SJSA1 (cell line): ENCODE results near the gene MAP1LC3B. TPM values are rescaled to one million over a fixed set of nuclear protein-coding genes. Genes with fewer than 3 reads are reported as not detected.
A peak's percentile ranks its signal among the peaks of the same experiment; 100 is the strongest.

Experiments used
- DNase-seq, 2 experiments: peaks; one replicate each; pipeline ENCODE4 v3.0.0-alpha.2; 2015 to 2020; ENCODE audit warnings: low spot score in 2 of 2, low read depth in 1 of 2
- H3K27ac ChIP-seq: fragments of 250-450 bp; sonication (Bioruptor Pico); 2 replicates; pipeline ENCODE4 v1.5.1; 2020; ENCODE audit warnings: mild to moderate bottlenecking, moderate library complexity
- H3K27me3 ChIP-seq: fragments of 250-450 bp; sonication (Bioruptor Pico); replicated peaks from 2 replicates; pipeline ENCODE4 v1.5.1; 2020; ENCODE audit warnings: mild to moderate bottlenecking, moderate library complexity
- H3K36me3 ChIP-seq: fragments of 250-450 bp; sonication (Bioruptor Pico); 2 replicates; pipeline ENCODE4 v1.5.1; 2020; ENCODE audit warnings: mild to moderate bottlenecking
- H3K4me1 ChIP-seq: fragments of 250-450 bp; sonication (Bioruptor Pico); replicated peaks from 2 replicates; pipeline ENCODE4 v1.6.1; 2021; ENCODE audit warnings: mild to moderate bottlenecking
- H3K4me3 ChIP-seq: fragments of 250-450 bp; sonication (Bioruptor Pico); 2 replicates; pipeline ENCODE4 v1.5.1; 2020; ENCODE audit warnings: mild to moderate bottlenecking
- H3K9me3 ChIP-seq: fragments of 250-450 bp; sonication (Bioruptor Pico); replicated peaks from 2 replicates; pipeline ENCODE4 v1.5.1; 2020; ENCODE audit warnings: mild to moderate bottlenecking
- total RNA-seq: library from RNA; depleted of rRNA; stranded (reverse); fragments of >200 nt; shearing (Covaris generic); gene quantifications from 2 replicates; pipeline ENCODE4 v1.2.3, GENCODE V29; 2014; rRNA removed

The MAP1LC3B gene
- total RNA-seq, result 16.9 and 21.3 TPM in 2 replicates

- Histone ChIP-seq H3K27me3 (no peaks in the 10 kb centered on the region), H3K9me3 (no peaks in the 10 kb centered on the region; the same call in 1 of the 2 replicates), H3K36me3 (peaks cover 17% of the 10 kb centered on the region), H3K27ac (peak within 1 kb of the TSS; percentile 94), H3K4me1 (peaks cover 33% of the 10 kb centered on the region), H3K4me3 (peak within 1 kb of the TSS; percentile 98)
- peak; percentile 97 to 99 for DNase-seq
These were observed at the start of gene MAP1LC3B for GRCh38 chr16:87391950-87392820. TSS of gene MAP1LC3B (plus strand) at chr16:87392336. CDS start at chr16:87392428, 92 bp downstream.

GRCh38 chr16:87342504-87342903 lies 49.6 kb upstream of the MAP1LC3B start:
- no peak for DNase-seq
- Histone ChIP-seq H3K27me3 (no peaks in the 10 kb centered on the region), H3K4me1 (peaks cover 67% of the 10 kb centered on the region), H3K27ac (no peak overlapping the region), H3K9me3 (no peaks in the 10 kb centered on the region), H3K4me3 (no peak overlapping the region), H3K36me3 (peaks cover 56% of the 10 kb centered on the region)

- DNase-seq, result no peak
- Histone ChIP-seq H3K4me1 (peaks cover 60% of the 10 kb centered on the region), H3K36me3 (peaks cover 58% of the 10 kb centered on the region), H3K27me3 (no peaks in the 10 kb centered on the region), H3K27ac (no peak overlapping the region), H3K9me3 (no peaks in the 10 kb centered on the region), H3K4me3 (no peak overlapping the region)
These were observed 49.0 kb upstream of the MAP1LC3B start for GRCh38 chr16:87342978-87343752.

GRCh38 chr16:87343753-87344050 lies 48.4 kb upstream of the MAP1LC3B start:
- peaks cover 60% of the 10 kb centered on the region for H3K36me3 ChIP-seq

GRCh38 chr16:87344165-87344930 lies 47.8 kb upstream of the MAP1LC3B start:
- no peak overlapping the region for H3K4me3 ChIP-seq
- H3K27ac ChIP-seq, result peak overlapping the region; percentile 82
- no peaks in the 10 kb centered on the region for H3K9me3 ChIP-seq
- peaks cover 49% of the 10 kb centered on the region for H3K4me1 ChIP-seq
- DNase-seq, result peak; percentile 83 to 90
- no peaks in the 10 kb centered on the region for H3K27me3 ChIP-seq
- H3K36me3 ChIP-seq, result peaks cover 54% of the 10 kb centered on the region

More at GRCh38 chr16:87343753-87344050, 48.4 kb upstream of the MAP1LC3B start:
- peak overlapping the region; percentile 82 for H3K27ac ChIP-seq
- DNase-seq, result no peak
- H3K4me3 ChIP-seq, result no peak overlapping the region
- H3K27me3 ChIP-seq, result no peaks in the 10 kb centered on the region
- H3K9me3 ChIP-seq, result no peaks in the 10 kb centered on the region
- H3K4me1 ChIP-seq, result peaks cover 55% of the 10 kb centered on the region

- Histone ChIP-seq H3K4me3 (no peak overlapping the region; the same call in 1 of the 2 replicates), H3K27ac (peak overlapping the region; percentile 82), H3K27me3 (no peaks in the 10 kb centered on the region), H3K36me3 (peaks cover 52% of the 10 kb centered on the region), H3K4me1 (peaks cover 41% of the 10 kb centered on the region), H3K9me3 (no peaks in the 10 kb centered on the region)
- DNase-seq, result peak; percentile 55 to 88
These were observed 47.1 kb upstream of the MAP1LC3B start for GRCh38 chr16:87344931-87345631.

- H3K27ac ChIP-seq, result peak overlapping the region; percentile 61
- H3K4me3 ChIP-seq, result no peak overlapping the region
- DNase-seq, result no peak
- H3K4me1 ChIP-seq, result peaks cover 33% of the 10 kb centered on the region
- H3K27me3 ChIP-seq, result no peaks in the 10 kb centered on the region
- H3K9me3 ChIP-seq, result no peaks in the 10 kb centered on the region
- peaks cover 54% of the 10 kb centered on the region for H3K36me3 ChIP-seq
These were observed 46.3 kb upstream of the MAP1LC3B start for GRCh38 chr16:87345726-87346424.

- Histone ChIP-seq H3K4me1 (peaks cover 28% of the 10 kb centered on the region), H3K27me3 (no peaks in the 10 kb centered on the region), H3K27ac (no peak overlapping the region), H3K36me3 (peaks cover 56% of the 10 kb centered on the region), H3K4me3 (no peak overlapping the region), H3K9me3 (no peaks in the 10 kb centered on the region)
- DNase-seq, result no peak
These were observed 45.5 kb upstream of the MAP1LC3B start for GRCh38 chr16:87346517-87347060.

- Histone ChIP-seq H3K4me1 (peaks cover 27% of the 10 kb centered on the region), H3K36me3 (peaks cover 41% of the 10 kb centered on the region), H3K9me3 (no peaks in the 10 kb centered on the region), H3K27me3 (no peaks in the 10 kb centered on the region), H3K27ac (no peak overlapping the region), H3K4me3 (no peak overlapping the region)
- DNase-seq, result no peak
These were observed 44.1 kb upstream of the MAP1LC3B start for GRCh38 chr16:87347932-87348615.

- Histone ChIP-seq H3K4me1 (peaks cover 21% of the 10 kb centered on the region), H3K36me3 (peaks cover 35% of the 10 kb centered on the region), H3K27me3 (no peaks in the 10 kb centered on the region), H3K9me3 (no peaks in the 10 kb centered on the region), H3K27ac (no peak overlapping the region), H3K4me3 (no peak overlapping the region)
- no peak for DNase-seq
These were observed 43.4 kb upstream of the MAP1LC3B start for GRCh38 chr16:87348616-87349157.

- H3K9me3 ChIP-seq, result no peaks in the 10 kb centered on the region
- H3K27me3 ChIP-seq, result no peaks in the 10 kb centered on the region
- peaks cover 30% of the 10 kb centered on the region for H3K36me3 ChIP-seq
- peaks cover 9% of the 10 kb centered on the region for H3K4me1 ChIP-seq
- H3K27ac ChIP-seq, result no peak overlapping the region
- no peak for DNase-seq
- H3K4me3 ChIP-seq, result no peak overlapping the region
These were observed 42.1 kb upstream of the MAP1LC3B start for GRCh38 chr16:87350031-87350430.
